Bronchial smooth muscle cell (primary cell): ENCODE data around the gene ADAMTS10. TPM values are rescaled to one million over a fixed set of nuclear protein-coding genes. Genes with fewer than 3 reads are reported as not detected.

Source experiments
- total RNA-seq: library from RNA; depleted of rRNA; stranded (reverse); fragments of >200 nt; gene quantifications from 2 replicates; pipeline ENCODE4 v1.2.1, GENCODE V29; 2014

ADAMTS10 gene
- 6.8 and 8.1 TPM in 2 replicates for total RNA-seq

DNA sequence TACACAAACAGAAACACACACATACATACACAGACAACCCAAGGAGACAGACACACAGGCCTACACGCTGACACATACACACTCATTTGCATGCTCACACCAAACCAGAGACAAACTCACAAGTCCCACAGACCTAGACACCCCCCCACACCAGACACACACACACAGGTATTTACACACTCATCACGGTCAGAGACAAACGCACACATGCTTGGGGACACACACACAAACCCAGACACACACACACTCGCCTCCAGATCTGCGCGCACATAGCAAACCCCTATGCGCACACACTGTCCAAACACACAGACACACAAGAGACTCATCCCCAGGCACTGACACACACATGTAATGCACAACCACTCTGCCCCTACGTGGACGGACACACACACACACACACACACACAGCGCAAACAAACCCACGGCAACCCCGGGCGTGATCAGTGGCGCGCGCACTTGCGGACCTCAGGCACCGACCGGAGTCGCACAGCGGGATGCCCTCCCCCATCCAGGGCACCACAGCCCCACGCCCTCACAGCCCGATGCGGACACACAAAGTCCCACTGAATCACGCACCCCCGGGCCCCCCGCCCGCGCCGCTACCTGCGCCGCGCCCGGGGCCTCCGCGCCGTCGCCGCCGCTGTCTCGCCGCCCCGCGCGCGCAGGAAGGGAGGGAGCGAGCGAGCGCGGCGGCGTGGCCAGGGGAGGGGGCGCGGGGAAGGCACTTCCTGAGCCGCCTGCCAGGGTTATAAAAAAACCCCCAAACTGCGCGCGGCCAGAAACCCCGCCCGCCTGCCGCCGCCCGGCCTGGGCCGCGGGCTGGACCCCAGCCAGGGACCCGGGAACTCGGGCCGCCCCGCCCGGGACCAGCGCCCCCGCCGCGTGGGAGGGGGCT lies at the start of gene ADAMTS10:
Gene ADAMTS10 (minus strand): TSS at position 675 of the 895 bp plus-strand sequence. CDS start 5,005 bp downstream, outside the sequence.

DNA sequence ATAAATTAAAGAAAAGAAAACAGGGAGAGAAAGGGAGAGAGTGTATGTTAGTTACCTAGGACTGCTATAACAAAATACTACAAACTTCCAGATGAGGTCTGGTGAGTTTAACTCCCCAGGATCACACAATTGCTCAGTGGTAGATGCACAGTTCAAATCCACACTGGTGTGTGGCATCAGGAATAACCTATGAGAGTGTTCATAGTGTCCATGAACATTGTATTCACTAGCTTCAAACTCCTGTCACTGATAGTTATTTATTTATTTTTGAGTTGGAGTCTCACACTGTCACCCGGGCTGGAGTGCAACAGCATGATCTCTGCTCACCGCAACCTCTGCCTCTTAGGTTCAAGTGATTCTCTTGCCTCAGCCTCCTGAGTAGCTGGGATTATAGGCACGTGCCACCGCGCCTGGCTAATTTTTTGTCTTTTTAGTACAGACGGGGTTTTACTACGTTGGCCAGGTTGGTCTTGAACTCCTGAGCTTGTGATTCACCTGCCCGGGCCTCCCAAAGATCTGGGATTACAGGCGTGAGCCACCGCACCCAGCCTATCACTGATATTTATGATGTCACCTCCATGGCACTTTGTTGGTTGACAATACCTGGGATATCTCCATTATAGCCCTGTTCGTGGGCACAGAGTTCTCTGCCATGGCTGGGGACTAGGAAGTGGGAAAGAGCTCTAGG lies 19.6 kb upstream of the ADAMTS10 start, which contains the start of gene NFILZ:
Gene NFILZ (plus strand): TSS at position 638 of the 688 bp plus-strand sequence. CDS start 46,133 bp downstream, outside the sequence.

DNA sequence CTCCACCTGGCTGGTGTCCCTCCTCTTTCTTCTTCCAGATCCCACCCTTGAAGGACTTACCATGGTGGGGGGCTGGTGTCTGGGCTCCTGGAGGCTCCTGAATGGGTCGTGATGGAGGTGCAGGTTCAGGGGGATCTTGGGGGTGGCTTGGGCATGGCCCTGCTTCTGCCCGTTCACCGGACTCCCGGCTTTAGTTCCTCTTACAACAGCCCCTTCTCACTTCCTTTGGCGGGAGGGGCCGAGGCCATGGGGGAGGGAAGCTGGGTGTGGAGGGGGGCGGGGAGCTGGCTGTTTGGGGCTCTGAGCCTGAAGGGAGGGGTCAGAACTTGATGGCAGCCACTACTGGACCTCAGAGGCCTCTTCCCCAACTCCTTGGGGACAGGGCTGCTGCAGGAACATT lies 33.3 kb downstream of the ADAMTS10 start, which contains the start of gene MYO1F:
Gene MYO1F (minus strand): TSS at position 196 of the 400 bp plus-strand sequence. CDS start 133 bp downstream, at position 63.

Other genes with a start within 250 kb of the ADAMTS10 start
- gene ANGPTL4, start 246.6 kb downstream of the ADAMTS10 start, total RNA-seq = 1.7 and 3.0 TPM in 2 replicates
- gene RAB11B, start 220.4 kb downstream of the ADAMTS10 start, total RNA-seq = 73.1 and 78.3 TPM in 2 replicates
- gene MARCHF2, start 197.4 kb downstream of the ADAMTS10 start, total RNA-seq = 54.2 and 58.0 TPM in 2 replicates
- 52.8 and 55.5 TPM in 2 replicates for gene HNRNPM, start 165.7 kb downstream of the ADAMTS10 start, total RNA-seq
- gene PRAM1, start 108.1 kb downstream of the ADAMTS10 start, total RNA-seq = 0.16 TPM in 1 of 2 replicates, not detected in the other
- gene ZNF414, start 96.5 kb downstream of the ADAMTS10 start, total RNA-seq = 2.2 and 4.7 TPM in 2 replicates
- gene MYO1F, start 33.3 kb downstream of the ADAMTS10 start, total RNA-seq = 0.34 and 0.47 TPM in 2 replicates
- not detected in 2 replicates for gene NFILZ, start 19.9 kb upstream of the ADAMTS10 start, total RNA-seq
- gene ACTL9, start 88.1 kb upstream of the ADAMTS10 start, total RNA-seq = not detected in 2 replicates
- gene OR2Z1, start 110.9 kb upstream of the ADAMTS10 start, total RNA-seq = not detected in 2 replicates
- 15.9 and 22.2 TPM in 2 replicates for gene ZNF558, start 221.6 kb upstream of the ADAMTS10 start, total RNA-seq
- gene MBD3L1, start 221.7 kb upstream of the ADAMTS10 start, total RNA-seq = not detected in 2 replicates